ENCODE measurements around the gene AGXT.

Gene AGXT

DNA sequence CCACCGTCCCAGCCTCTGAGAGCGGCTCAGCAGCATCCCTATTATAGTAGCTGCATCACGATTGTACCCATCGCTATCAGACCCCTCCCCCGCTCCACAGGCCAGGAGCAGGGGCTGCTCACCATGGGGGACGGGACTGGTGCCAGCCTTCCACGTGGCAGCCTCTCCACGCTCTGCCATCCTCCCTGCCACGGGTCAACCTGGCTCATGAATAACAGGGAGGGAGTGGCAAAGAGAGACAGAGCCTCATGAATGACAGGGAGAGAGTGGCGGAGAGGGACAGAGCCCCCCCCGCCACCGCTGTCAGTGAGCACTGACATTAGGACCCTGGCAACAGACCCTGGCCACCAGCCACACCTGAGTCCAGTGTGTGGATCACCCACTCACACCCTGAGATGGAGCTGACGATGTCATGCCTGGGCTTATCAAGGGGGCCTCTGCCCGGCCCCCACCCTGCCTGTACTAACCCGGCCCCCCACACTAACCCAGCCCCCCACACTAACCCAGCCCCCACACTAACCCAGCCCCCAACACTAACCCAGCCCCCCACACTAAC, 54.4 kb downstream of the AGXT start:
- Histone ChIP-seq H3K9me3 (ENCODE audit: insufficient read depth, low read length) (no peaks in the 10 kb centered on the region), H3K4me3 (ENCODE audit: low read length) (no peak overlapping the region), H3K4me2 (ENCODE audit: low read length) (no peak overlapping the region), H3K27me3 (ENCODE audit: low read depth, low read length) (no peaks in the 10 kb centered on the region), H3K27ac (ENCODE audit: low read length) (no peak overlapping the region), H4K20me1 (ENCODE audit: insufficient read depth, low read length) (no peaks in the 10 kb centered on the region), H3K36me3 (replicated peaks; ENCODE audit: low read depth, low read length) (no peaks in the 10 kb centered on the region), H2AFZ (ENCODE audit: low read depth, low read length) (no peak overlapping the region), H3K4me1 (ENCODE audit: low read length) (no peaks in the 10 kb centered on the region), H3K9ac (ENCODE audit: low read length) (no peak overlapping the region), H3K79me2 (ENCODE audit: low read length) (no peaks in the 10 kb centered on the region)
- TF ChIP-seq, protein P1, sequence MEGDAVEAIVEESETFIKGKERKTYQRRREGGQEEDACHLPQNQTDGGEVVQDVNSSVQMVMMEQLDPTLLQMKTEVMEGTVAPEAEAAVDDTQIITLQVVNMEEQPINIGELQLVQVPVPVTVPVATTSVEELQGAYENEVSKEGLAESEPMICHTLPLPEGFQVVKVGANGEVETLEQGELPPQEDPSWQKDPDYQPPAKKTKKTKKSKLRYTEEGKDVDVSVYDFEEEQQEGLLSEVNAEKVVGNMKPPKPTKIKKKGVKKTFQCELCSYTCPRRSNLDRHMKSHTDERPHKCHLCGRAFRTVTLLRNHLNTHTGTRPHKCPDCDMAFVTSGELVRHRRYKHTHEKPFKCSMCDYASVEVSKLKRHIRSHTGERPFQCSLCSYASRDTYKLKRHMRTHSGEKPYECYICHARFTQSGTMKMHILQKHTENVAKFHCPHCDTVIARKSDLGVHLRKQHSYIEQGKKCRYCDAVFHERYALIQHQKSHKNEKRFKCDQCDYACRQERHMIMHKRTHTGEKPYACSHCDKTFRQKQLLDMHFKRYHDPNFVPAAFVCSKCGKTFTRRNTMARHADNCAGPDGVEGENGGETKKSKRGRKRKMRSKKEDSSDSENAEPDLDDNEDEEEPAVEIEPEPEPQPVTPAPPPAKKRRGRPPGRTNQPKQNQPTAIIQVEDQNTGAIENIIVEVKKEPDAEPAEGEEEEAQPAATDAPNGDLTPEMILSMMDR (IDR thresholded peaks at IDR 0.05; ENCODE audit: low read depth, low read length): no peak
- TF ChIP-seq EZH2phosphoT487 (IDR thresholded peaks at IDR 0.05; ENCODE audit: low read depth): no peak

- no peak overlapping the region for H3K4me2 ChIP-seq (ENCODE audit: low read length)
- no peaks in the 10 kb centered on the region for H3K9me3 ChIP-seq (ENCODE audit: insufficient read depth, low read length)
- H3K9ac ChIP-seq (ENCODE audit: low read length): no peak overlapping the region
- H3K27ac ChIP-seq (ENCODE audit: low read length): no peak overlapping the region
- H2AFZ ChIP-seq (ENCODE audit: low read depth, low read length): no peak overlapping the region
- H3K27me3 ChIP-seq (ENCODE audit: low read depth, low read length): no peaks in the 10 kb centered on the region
- TF ChIP-seq, protein P1 (IDR thresholded peaks at IDR 0.05; ENCODE audit: low read depth, low read length): no peak
- no peak for TF ChIP-seq EZH2phosphoT487 (IDR thresholded peaks at IDR 0.05; ENCODE audit: low read depth)
- no peaks in the 10 kb centered on the region for H3K79me2 ChIP-seq (ENCODE audit: low read length)
- no peak overlapping the region for H3K4me3 ChIP-seq (ENCODE audit: low read length)
- H4K20me1 ChIP-seq (ENCODE audit: insufficient read depth, low read length): no peaks in the 10 kb centered on the region
- no peaks in the 10 kb centered on the region for H3K36me3 ChIP-seq (replicated peaks; ENCODE audit: low read depth, low read length)
- no peaks in the 10 kb centered on the region for H3K4me1 ChIP-seq (ENCODE audit: low read length)
Measured at GRCh38 chr2:240925191-240925567, 56.6 kb downstream of the AGXT start.

GRCh38 chr2:240925568-240926515, 57.2 kb downstream of the AGXT start:
- H4K20me1 ChIP-seq (ENCODE audit: insufficient read depth, low read length): no peaks in the 10 kb centered on the region
- no peak for TF ChIP-seq EZH2phosphoT487 (IDR thresholded peaks at IDR 0.05; ENCODE audit: low read depth)
- H3K27me3 ChIP-seq (ENCODE audit: low read depth, low read length): no peaks in the 10 kb centered on the region
- H3K79me2 ChIP-seq (ENCODE audit: low read length): no peaks in the 10 kb centered on the region
- H3K36me3 ChIP-seq (replicated peaks; ENCODE audit: low read depth, low read length): no peaks in the 10 kb centered on the region
- no peak overlapping the region for H3K27ac ChIP-seq (ENCODE audit: low read length)
- H3K9ac ChIP-seq (ENCODE audit: low read length): no peak overlapping the region
- H3K4me2 ChIP-seq (ENCODE audit: low read length): no peak overlapping the region
- H3K4me1 ChIP-seq (ENCODE audit: low read length): no peaks in the 10 kb centered on the region
- no peak overlapping the region for H2AFZ ChIP-seq (ENCODE audit: low read depth, low read length)
- no peak overlapping the region for H3K4me3 ChIP-seq (ENCODE audit: low read length)
- no peaks in the 10 kb centered on the region for H3K9me3 ChIP-seq (ENCODE audit: insufficient read depth, low read length)

- no peaks in the 10 kb centered on the region for H3K27me3 ChIP-seq (ENCODE audit: low read depth, low read length)
- H3K79me2 ChIP-seq (ENCODE audit: low read length): no peaks in the 10 kb centered on the region
- no peaks in the 10 kb centered on the region for H3K36me3 ChIP-seq (replicated peaks; ENCODE audit: low read depth, low read length)
- H3K4me3 ChIP-seq (ENCODE audit: low read length): no peak overlapping the region
- H3K4me2 ChIP-seq (ENCODE audit: low read length): no peak overlapping the region
- TF ChIP-seq, protein P1 (IDR thresholded peaks at IDR 0.05; ENCODE audit: low read depth, low read length): no peak
- no peak for TF ChIP-seq EZH2phosphoT487 (IDR thresholded peaks at IDR 0.05; ENCODE audit: low read depth)
- no peak overlapping the region for H2AFZ ChIP-seq (ENCODE audit: low read depth, low read length)
- no peak overlapping the region for H3K9ac ChIP-seq (ENCODE audit: low read length)
- no peaks in the 10 kb centered on the region for H3K9me3 ChIP-seq (ENCODE audit: insufficient read depth, low read length)
- no peaks in the 10 kb centered on the region for H3K4me1 ChIP-seq (ENCODE audit: low read length)
- no peak overlapping the region for H3K27ac ChIP-seq (ENCODE audit: low read length)
- no peaks in the 10 kb centered on the region for H4K20me1 ChIP-seq (ENCODE audit: insufficient read depth, low read length)
Measured at GRCh38 chr2:240926516-240927389, 58.1 kb downstream of the AGXT start.
